HepG2 (cell line): ENCODE results near the gene PSMD3. TPM values are rescaled to one million over a fixed set of nuclear protein-coding genes. Genes with fewer than 3 reads are reported as not detected.
A peak's percentile ranks its signal among the peaks of the same experiment; 100 is the strongest.

Source experiments
- ARID3A ChIP-seq: IDR thresholded peaks from 2 replicates; pipeline ENCODE4 v1.6.1; 2012; ENCODE audit warnings: low read depth, low read length, improper control_type of control experiment
- HDAC1 ChIP-seq: sonication (generic); formaldehyde crosslinking; IDR thresholded peaks from 2 replicates; pipeline ENCODE4 v1.5.1; 2020; ENCODE audit warnings: mild to moderate bottlenecking, missing genetic modification reagents
- HNRNPH1 ChIP-seq: fragments of 200-400 bp; formaldehyde crosslinking; optimal IDR thresholded peaks from 2 replicates; pipeline ENCODE3; 2017; ENCODE audit warnings: mild to moderate bottlenecking, low read depth, low read length
- KDM5B ChIP-seq: sonication (generic); formaldehyde crosslinking; IDR thresholded peaks from 2 replicates; pipeline ENCODE4 v1.4.0; 2020; ENCODE audit warnings: missing genetic modification reagents, mild to moderate bottlenecking, borderline replicate concordance
- PATZ1 ChIP-seq: sonication (generic); formaldehyde crosslinking; IDR thresholded peaks from 2 replicates; pipeline ENCODE4 v1.4.0; 2020; ENCODE audit warnings: missing genetic modification reagents
- POGK ChIP-seq: sonication (generic); formaldehyde crosslinking; conservative IDR thresholded peaks from 2 replicates; pipeline ENCODE4 v1.8.0; 2022; ENCODE audit warnings: mild to moderate bottlenecking, moderate library complexity, missing genetic modification reagents
- YEATS4 ChIP-seq: sonication (generic); formaldehyde crosslinking; IDR thresholded peaks from 2 replicates; pipeline ENCODE4 v1.4.0; 2020; ENCODE audit warnings: missing genetic modification reagents, borderline replicate concordance
- ZNF224 ChIP-seq: sonication (generic); formaldehyde crosslinking; IDR thresholded peaks from 2 replicates; pipeline ENCODE4 v1.5.0; 2020; ENCODE audit warnings: mild to moderate bottlenecking, missing genetic modification reagents
- ZNF652 ChIP-seq: IDR thresholded peaks from 2 replicates; pipeline ENCODE4 v1.6.1; 2016; ENCODE audit warnings: low read depth, borderline replicate concordance
- ZNF720 ChIP-seq: sonication (generic); formaldehyde crosslinking; IDR thresholded peaks from 2 replicates; pipeline ENCODE4 v1.4.0; 2020; ENCODE audit warnings: missing genetic modification reagents
- ZNF768 ChIP-seq: sonication (generic); formaldehyde crosslinking; IDR thresholded peaks from 2 replicates; pipeline ENCODE4 v1.4.0; 2020; ENCODE audit warnings: missing genetic modification reagents
- polyA plus RNA-seq, 8 experiments: library from polyadenylated mRNA; depleted of rRNA in 3 of 8; stranded (reverse) in 7 of 8; unstranded in 1 of 8; fragments of >200 nt; fragmentation: Illumina TruSeq in 4 of 8; extraction: Trizol in 4 of 8; gene quantifications; 2 replicates each; pipeline versions ENCODE4 v1.2.1 to v1.2.3, GENCODE V29; 2011 to 2016; ENCODE audit warnings: low read depth in 4 of 8, missing spikeins in 1 of 8, mixed read lengths in 1 of 8; ENCODE audit not compliant: insufficient read depth in 1 of 8
- total RNA-seq, 5 experiments: library from RNA; depleted of rRNA; stranded (reverse); fragments of >200 nt; fragmentation: Illumina TruSeq; extraction: Trizol; gene quantifications; 2 replicates each; pipeline ENCODE4 v1.2.3, GENCODE V29; 2016; ENCODE audit warnings: low read depth in 1 of 5
- TF ChIP-seq, protein P1 (sequence below): sonication (generic); formaldehyde crosslinking; IDR thresholded peaks from 2 replicates; pipeline ENCODE4 v1.4.0; 2020; ENCODE audit warnings: missing genetic modification reagents, borderline replicate concordance
- TF ChIP-seq, protein P2 (sequence below): sonication (generic); formaldehyde crosslinking; IDR thresholded peaks from 2 replicates; pipeline ENCODE4 v1.5.1; 2020; ENCODE audit warnings: missing genetic modification reagents, mild to moderate bottlenecking, borderline replicate concordance
- TF ChIP-seq, protein P3 (sequence below): sonication (generic); formaldehyde crosslinking; IDR thresholded peaks from 2 replicates; pipeline ENCODE4 v1.9.0; 2022; ENCODE audit warnings: low read depth, missing genetic modification reagents

PSMD3 gene
- total and polyA plus RNA-seq, 2 of the 13 experiments (the other 11 are each of a cell fraction or from before 2014, with no cell fraction given) = 97.4 to 146 TPM

DNA sequence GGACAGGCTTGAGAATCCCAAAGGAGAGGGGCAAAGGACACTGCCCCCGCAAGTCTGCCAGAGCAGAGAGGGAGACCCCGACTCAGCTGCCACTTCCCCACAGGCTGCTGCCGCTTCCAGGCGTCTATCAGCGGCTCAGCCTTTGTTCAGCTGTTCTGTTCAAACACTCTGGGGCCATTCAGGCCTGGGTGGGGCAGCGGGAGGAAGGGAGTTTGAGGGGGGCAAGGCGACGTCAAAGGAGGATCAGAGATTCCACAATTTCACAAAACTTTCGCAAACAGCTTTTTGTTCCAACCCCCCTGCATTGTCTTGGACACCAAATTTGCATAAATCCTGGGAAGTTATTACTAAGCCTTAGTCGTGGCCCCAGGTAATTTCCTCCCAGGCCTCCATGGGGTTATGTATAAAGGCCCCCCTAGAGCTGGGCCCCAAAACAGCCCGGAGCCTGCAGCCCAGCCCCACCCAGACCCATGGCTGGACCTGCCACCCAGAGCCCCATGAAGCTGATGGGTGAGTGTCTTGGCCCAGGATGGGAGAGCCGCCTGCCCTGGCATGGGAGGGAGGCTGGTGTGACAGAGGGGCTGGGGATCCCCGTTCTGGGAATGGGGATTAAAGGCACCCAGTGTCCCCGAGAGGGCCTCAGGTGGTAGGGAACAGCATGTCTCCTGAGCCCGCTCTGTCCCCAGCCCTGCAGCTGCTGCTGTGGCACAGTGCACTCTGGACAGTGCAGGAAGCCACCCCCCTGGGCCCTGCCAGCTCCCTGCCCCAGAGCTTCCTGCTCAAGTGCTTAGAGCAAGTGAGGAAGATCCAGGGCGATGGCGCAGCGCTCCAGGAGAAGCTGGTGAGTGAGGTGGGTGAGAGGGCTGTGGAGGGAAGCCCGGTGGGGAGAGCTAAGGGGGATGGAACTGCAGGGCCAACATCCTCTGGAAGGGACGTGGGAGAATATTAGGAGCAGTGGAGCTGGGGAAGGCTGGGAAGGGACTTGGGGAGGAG, 34.7 kb downstream of the PSMD3 start, which contains the start of gene CSF3 (continued):
- TF ChIP-seq ZNF224 = no peak
- TF ChIP-seq POGK = no peak
- no peak for TF ChIP-seq YEATS4
- TF ChIP-seq ZNF652 (CRISPR knock-in tag) = no peak
- TF ChIP-seq HDAC1 (CRISPR knock-in tag) = peak; percentile 44
- TF ChIP-seq, protein P1, sequence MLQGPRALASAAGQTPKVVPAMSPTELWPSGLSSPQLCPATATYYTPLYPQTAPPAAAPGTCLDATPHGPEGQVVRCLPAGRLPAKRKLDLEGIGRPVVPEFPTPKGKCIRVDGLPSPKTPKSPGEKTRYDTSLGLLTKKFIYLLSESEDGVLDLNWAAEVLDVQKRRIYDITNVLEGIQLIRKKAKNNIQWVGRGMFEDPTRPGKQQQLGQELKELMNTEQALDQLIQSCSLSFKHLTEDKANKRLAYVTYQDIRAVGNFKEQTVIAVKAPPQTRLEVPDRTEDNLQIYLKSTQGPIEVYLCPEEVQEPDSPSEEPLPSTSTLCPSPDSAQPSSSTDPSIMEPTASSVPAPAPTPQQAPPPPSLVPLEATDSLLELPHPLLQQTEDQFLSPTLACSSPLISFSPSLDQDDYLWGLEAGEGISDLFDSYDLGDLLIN (CRISPR knock-in tag) = no peak
- TF ChIP-seq ZNF768 (CRISPR knock-in tag) = peak; percentile 52; the same call in 1 of the 2 replicates
- TF ChIP-seq, protein P2, sequence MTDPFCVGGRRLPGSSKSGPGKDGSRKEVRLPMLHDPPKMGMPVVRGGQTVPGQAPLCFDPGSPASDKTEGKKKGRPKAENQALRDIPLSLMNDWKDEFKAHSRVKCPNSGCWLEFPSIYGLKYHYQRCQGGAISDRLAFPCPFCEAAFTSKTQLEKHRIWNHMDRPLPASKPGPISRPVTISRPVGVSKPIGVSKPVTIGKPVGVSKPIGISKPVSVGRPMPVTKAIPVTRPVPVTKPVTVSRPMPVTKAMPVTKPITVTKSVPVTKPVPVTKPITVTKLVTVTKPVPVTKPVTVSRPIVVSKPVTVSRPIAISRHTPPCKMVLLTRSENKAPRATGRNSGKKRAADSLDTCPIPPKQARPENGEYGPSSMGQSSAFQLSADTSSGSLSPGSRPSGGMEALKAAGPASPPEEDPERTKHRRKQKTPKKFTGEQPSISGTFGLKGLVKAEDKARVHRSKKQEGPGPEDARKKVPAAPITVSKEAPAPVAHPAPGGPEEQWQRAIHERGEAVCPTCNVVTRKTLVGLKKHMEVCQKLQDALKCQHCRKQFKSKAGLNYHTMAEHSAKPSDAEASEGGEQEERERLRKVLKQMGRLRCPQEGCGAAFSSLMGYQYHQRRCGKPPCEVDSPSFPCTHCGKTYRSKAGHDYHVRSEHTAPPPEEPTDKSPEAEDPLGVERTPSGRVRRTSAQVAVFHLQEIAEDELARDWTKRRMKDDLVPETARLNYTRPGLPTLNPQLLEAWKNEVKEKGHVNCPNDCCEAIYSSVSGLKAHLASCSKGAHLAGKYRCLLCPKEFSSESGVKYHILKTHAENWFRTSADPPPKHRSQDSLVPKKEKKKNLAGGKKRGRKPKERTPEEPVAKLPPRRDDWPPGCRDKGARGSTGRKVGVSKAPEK (CRISPR knock-in tag) = no peak
- TF ChIP-seq HNRNPH1 = no peak
- TF ChIP-seq ARID3A = no peak
- TF ChIP-seq ZNF720 (CRISPR knock-in tag) = no peak
- TF ChIP-seq KDM5B (CRISPR knock-in tag) = peak; percentile 52; the same call in 1 of the 2 replicates
- TF ChIP-seq, protein P3, sequence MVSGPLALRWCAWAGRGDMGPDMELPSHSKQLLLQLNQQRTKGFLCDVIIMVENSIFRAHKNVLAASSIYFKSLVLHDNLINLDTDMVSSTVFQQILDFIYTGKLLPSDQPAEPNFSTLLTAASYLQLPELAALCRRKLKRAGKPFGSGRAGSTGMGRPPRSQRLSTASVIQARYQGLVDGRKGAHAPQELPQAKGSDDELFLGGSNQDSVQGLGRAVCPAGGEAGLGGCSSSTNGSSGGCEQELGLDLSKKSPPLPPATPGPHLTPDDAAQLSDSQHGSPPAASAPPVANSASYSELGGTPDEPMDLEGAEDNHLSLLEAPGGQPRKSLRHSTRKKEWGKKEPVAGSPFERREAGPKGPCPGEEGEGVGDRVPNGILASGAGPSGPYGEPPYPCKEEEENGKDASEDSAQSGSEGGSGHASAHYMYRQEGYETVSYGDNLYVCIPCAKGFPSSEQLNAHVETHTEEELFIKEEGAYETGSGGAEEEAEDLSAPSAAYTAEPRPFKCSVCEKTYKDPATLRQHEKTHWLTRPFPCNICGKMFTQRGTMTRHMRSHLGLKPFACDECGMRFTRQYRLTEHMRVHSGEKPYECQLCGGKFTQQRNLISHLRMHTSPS = peak; percentile 60
- TF ChIP-seq PATZ1 (CRISPR knock-in tag) = peak; percentile 87
